ENCODE measurements around the gene OGFRL1.

The OGFRL1 gene

DNA sequence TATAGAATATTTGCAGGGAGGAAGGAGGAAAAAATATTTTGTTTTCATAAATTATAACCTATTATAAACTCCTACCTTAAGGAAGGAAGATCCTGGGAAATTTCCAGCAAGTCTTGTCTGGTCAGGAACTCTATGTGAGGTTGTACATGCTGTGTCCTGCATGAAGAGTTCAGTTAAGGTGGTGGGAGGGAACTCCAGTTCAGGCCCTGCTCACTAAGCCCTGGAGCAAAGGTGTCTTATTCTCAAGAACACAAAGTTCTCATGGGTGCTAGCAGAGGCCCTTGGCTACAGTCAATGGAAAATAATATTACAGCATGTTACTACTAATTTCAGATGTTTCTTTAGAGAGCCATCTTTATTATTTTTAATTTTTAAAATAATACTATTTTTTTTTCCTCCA, 3.8 kb upstream of the OGFRL1 start:
- TF ChIP-seq CTCF (conservative IDR thresholded peaks at IDR 0.05; ENCODE audit: low read depth, low read length): no peak
- no peak overlapping the region for H3K4me3 ChIP-seq (ENCODE audit: low read depth, low read length)
- peak; percentile 47 for DNase-seq (ENCODE audit: low read depth)

DNA sequence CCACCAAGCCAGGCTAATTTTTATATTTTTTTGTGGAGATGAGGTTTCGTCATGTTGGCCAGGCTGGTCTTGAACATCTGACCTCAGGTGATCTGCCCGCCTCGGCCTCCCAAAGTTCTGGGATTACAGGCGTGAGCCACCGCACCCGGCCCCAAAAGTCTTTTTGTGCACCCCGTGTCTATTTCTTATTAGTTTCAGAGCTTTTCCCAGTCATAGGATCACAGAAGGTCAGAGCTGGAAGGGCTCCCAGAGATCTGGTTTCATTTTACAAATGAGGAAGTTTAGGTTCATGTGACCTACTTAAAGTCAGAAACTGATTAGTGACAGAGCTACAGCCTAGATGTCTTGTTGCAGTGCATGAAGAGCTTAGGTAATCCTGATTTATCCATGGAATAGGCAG, 1.6 kb upstream of the OGFRL1 start:
- DNase-seq (ENCODE audit: low read depth): no peak
- H3K4me3 ChIP-seq (ENCODE audit: low read depth, low read length): no peak overlapping the region
- TF ChIP-seq CTCF (conservative IDR thresholded peaks at IDR 0.05; ENCODE audit: low read depth, low read length): no peak

DNA sequence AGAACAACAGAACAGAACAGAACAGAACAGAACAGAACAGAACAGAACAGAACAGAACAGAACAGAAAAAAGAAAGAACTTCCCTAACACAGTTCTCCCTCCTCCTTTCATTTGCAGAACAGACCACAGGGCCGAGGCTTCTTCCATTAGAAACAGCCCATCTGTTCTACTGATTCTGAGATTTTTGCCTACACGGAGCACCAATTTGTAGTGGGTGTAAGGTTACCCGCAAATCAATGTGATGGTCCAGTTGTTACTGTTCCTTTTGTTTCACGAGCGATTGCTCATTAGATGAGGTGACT, 734 bp upstream of the OGFRL1 start:
- TF ChIP-seq CTCF (conservative IDR thresholded peaks at IDR 0.05; ENCODE audit: low read depth, low read length): no peak
- no peak for DNase-seq (ENCODE audit: low read depth)
- peak overlapping the region; percentile 71 for H3K4me3 ChIP-seq (ENCODE audit: low read depth, low read length)

DNA sequence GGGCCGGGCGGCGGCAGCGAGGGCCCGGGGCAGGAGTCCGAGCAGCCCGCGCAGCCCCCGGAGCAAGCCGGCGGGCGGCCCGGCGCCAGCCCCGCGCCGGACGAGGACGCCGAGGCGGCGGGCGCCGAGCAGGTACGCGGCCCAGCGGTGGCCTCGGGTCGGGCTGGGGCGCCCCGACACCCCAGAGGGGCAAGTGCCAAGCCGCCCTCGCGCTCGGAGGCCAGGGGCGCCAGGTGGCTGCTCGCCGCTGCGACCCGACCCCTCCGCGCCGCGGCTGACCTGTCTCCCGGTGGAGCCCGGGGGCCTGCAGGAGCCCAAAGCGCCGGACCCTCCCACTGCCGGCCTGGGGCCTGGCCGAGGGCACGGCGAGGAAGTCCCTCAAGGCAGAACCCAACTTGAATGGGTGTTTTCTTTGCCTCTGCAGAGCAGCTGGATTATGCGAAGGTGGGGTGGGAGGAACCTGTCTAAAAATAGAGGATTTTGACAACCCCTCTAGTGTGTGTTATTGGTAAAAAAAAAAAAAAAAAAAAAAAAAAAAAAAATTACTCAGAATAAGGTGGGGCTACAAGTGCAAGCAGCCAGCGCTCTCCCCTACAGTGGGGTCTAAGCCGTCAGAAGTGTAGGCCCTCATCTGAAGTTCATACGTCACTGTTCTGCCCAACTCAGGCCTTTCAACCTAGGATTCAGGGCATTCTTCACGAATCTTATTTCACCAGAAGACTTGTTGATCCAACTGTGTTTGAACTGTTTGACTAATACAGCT, 609 bp downstream of the OGFRL1 start:
- no peak for DNase-seq (ENCODE audit: low read depth)
- H3K4me3 ChIP-seq (ENCODE audit: low read depth, low read length): peak overlapping the region; percentile 71
- no peak for TF ChIP-seq CTCF (conservative IDR thresholded peaks at IDR 0.05; ENCODE audit: low read depth, low read length)

DNA sequence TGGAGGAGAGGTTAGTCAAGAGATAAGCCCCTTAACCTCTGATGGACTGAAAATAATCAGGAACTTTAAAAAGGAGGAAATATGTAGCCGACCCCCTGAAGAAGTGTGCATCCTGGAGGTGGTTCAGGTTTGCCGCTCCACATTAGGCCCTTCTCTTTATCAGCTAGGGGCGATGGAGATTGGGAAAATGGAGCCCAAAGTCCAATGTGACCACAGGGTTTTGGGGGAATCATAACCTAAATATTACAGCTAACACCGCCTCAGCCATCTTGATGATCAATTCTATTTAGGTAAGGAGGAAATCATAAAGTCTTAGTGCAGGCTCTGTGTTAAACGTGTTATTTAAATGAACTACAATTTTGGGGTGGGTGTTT, 1.2 kb downstream of the OGFRL1 start:
- H3K4me3 ChIP-seq (ENCODE audit: low read depth, low read length): peak overlapping the region; percentile 71
- TF ChIP-seq CTCF (conservative IDR thresholded peaks at IDR 0.05; ENCODE audit: low read depth, low read length): no peak
- DNase-seq (ENCODE audit: low read depth): no peak

DNA sequence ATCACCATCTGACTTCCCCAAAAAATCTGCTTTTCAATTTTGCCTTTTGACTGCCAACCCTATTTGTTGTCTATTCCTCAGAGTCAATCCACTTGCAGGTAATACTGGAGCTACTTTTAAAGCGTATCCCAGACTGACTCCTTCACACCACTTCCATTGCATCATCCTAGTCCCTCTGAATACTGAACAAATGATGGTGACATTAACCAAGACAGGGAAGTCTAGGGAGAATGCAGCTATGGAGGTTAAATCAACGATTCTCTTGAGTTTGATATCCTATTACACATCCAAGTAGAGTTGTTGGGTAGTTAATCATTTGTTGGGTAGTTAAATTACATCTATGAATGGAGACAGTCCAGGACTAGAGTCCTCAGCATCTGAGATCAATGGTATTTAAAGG, 2.0 kb downstream of the OGFRL1 start:
- H3K4me3 ChIP-seq (ENCODE audit: low read depth, low read length): peak overlapping the region; percentile 14
- no peak for DNase-seq (ENCODE audit: low read depth)
- TF ChIP-seq CTCF (conservative IDR thresholded peaks at IDR 0.05; ENCODE audit: low read depth, low read length): no peak

- no peak overlapping the region for H3K4me3 ChIP-seq (ENCODE audit: low read depth, low read length)
- DNase-seq (ENCODE audit: low read depth): peak; percentile 35
- TF ChIP-seq CTCF (conservative IDR thresholded peaks at IDR 0.05; ENCODE audit: low read depth, low read length): no peak
Observed at GRCh38 chr6:71292001-71292400, 3.4 kb downstream of the OGFRL1 start.

All from choroid plexus epithelial cell (primary cell).